AG04449 (cell line): ENCODE data around the gene CCR1.

Experiments used
- CTCF ChIA-PET: fragments of 350-600 bp; formaldehyde crosslinking; extraction: SDS; loops from one replicate; lab custom pipeline; 2021; ENCODE audit warnings: antibody characterized with exemption; lab: Yijun Ruan, JAX
- POLR2A ChIA-PET: fragments of 400-600, 350-600 bp; formaldehyde crosslinking; extraction: SDS; loops from one replicate; lab custom pipeline; 2020; ENCODE audit warnings: antibody characterized with exemption, inconsistent platforms; lab: Yijun Ruan, JAX
- DNase-seq: peaks from one replicate; pipeline ENCODE4 v3.0.0-alpha.2; 2010; ENCODE audit warnings: low read depth, low spot score
- H3K4me3 ChIP-seq: 2 replicates; pipeline ENCODE4 v1.5.1; 2011; ENCODE audit warnings: low read depth, mild to moderate bottlenecking, control low read depth, low read length
- TF ChIP-seq, protein P1 (sequence below): IDR thresholded peaks from one replicate; pipeline ENCODE4 v1.5.1; 2011; ENCODE audit warnings: mild to moderate bottlenecking, moderate library complexity, low read length, control low read depth, inconsistent platforms; ENCODE audit not compliant: insufficient read depth; ENCODE audit errors: missing control alignments

Gene CCR1

GRCh38 chr3:46228260-46229242, 20.4 kb upstream of the CCR1 start:
- DNase-seq: no peak
- H3K4me3 ChIP-seq: no peak overlapping the region
- ChIA-PET POLR2A (no interaction called here), CTCF (no interaction called here)
- TF ChIP-seq, protein P1, sequence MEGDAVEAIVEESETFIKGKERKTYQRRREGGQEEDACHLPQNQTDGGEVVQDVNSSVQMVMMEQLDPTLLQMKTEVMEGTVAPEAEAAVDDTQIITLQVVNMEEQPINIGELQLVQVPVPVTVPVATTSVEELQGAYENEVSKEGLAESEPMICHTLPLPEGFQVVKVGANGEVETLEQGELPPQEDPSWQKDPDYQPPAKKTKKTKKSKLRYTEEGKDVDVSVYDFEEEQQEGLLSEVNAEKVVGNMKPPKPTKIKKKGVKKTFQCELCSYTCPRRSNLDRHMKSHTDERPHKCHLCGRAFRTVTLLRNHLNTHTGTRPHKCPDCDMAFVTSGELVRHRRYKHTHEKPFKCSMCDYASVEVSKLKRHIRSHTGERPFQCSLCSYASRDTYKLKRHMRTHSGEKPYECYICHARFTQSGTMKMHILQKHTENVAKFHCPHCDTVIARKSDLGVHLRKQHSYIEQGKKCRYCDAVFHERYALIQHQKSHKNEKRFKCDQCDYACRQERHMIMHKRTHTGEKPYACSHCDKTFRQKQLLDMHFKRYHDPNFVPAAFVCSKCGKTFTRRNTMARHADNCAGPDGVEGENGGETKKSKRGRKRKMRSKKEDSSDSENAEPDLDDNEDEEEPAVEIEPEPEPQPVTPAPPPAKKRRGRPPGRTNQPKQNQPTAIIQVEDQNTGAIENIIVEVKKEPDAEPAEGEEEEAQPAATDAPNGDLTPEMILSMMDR: no peak

DNA sequence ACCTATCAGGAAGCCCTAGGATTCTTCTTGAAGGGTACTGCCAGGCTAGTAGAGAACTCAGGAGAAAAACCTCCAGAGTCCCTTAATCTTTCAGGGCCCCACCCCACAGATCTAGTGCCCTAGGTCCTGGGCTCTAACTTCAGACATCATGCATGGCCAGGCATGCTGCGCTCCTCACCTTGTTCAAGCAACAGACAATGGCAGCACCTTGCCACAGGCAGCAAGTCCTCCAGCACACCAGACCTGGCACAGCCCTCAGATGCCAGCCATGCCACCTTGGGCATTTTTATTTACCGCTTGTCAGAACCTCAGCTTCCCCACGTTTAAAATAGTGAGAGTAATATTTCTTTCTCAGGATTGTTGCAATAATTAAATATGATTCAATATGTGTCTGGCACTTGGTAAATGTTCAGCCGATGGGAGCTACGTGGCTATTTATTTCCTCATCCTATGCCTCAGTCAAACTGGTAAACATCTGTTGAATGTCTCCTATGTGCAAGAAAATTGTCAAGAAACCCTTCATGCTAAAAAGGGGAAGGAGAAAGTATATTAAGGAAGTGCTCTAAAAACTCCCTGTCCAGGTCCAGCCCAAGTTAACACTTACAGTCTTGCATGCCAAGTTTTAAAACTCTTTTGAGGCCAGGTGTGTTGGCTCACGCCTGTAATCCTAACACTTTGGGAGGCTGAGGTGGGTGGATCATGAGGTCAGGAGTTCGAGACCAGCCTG, 14.5 kb upstream of the CCR1 start:
- ChIA-PET POLR2A (no interaction called here), CTCF (no interaction called here)
- H3K4me3 ChIP-seq: no peak overlapping the region
- TF ChIP-seq, protein P1: no peak
- DNase-seq: no peak

DNA sequence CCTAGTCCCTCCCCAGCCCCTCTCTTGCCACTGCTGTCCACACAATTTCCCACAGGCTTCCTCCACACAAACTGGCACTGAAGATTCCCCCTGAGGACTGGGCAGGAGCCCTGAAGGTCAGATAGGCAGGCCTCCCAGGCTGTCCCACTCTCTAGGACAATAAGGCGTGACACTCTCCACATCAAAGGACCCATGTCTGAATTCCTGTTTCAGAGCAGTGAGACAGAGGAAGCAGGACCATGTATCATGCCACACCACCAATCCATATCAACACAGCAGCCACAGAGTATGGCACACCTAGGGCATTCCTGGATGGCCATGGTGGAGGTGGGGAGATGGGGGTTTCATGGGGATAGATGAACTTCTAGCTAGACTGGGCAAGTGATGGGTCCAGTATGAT, 13.8 kb upstream of the CCR1 start:
- POLR2A ChIA-PET: no interaction called here
- DNase-seq: no peak
- TF ChIP-seq, protein P1: no peak
- H3K4me3 ChIP-seq: no peak overlapping the region
- CTCF ChIA-PET: no interaction called here

GRCh38 chr3:46221391-46221790, 13.3 kb upstream of the CCR1 start:
- TF ChIP-seq, protein P1: no peak
- DNase-seq: no peak
- no peak overlapping the region for H3K4me3 ChIP-seq
- ChIA-PET POLR2A (no interaction called here), CTCF (no interaction called here)

- ChIA-PET CTCF (no interaction called here), POLR2A (no interaction called here)
- TF ChIP-seq, protein P1: no peak
- DNase-seq: no peak
- H3K4me3 ChIP-seq: no peak overlapping the region
These were observed 10.1 kb upstream of the CCR1 start for GRCh38 chr3:46218196-46218709.
